Urothelium cell line (cell line): ENCODE measurements around the gene SH2D3C.
A peak's percentile ranks its signal among the peaks of the same experiment; 100 is the strongest.

ENCODE experiments used
- DNase-seq: peaks from one replicate; pipeline ENCODE4 v3.0.0; 2011; ENCODE audit warnings: low spot score, mixed read lengths
- FAIRE-seq: peaks from 2 replicates; lab custom pipeline; 2011; peaks lifted over from hg19 to GRCh38; lab: Jason Lieb, UNC

Gene SH2D3C

GRCh38 chr9:127742435-127743088 is 35.9 kb downstream of the SH2D3C start:
- FAIRE-seq, result no peak

GRCh38 chr9:127741831-127742434 is 36.5 kb downstream of the SH2D3C start:
- DNase-seq (no peak), FAIRE-seq (no peak)

More at GRCh38 chr9:127742435-127743088, 35.9 kb downstream of the SH2D3C start:
- no peak for DNase-seq

- no peak for FAIRE-seq
- no peak for DNase-seq
Measured at GRCh38 chr9:127739614-127740330, 38.7 kb downstream of the SH2D3C start.

GRCh38 chr9:127738666-127739065 is 39.8 kb downstream of the SH2D3C start:
- FAIRE-seq (no peak), DNase-seq (no peak)

- DNase-seq (no peak), FAIRE-seq (no peak)
Measured at GRCh38 chr9:127735530-127736185, 42.8 kb downstream of the SH2D3C start.

GRCh38 chr9:127734747-127735529 is 43.5 kb downstream of the SH2D3C start, which contains the start of gene TOR2A:
TSS of gene TOR2A (minus strand) at chr9:127735294. CDS start at chr9:127735270, 24 bp downstream.
- DNase-seq, result peak; percentile 98
- FAIRE-seq, result peak; percentile 93

- FAIRE-seq, result no peak
Measured at GRCh38 chr9:127734247-127734746, 44.2 kb downstream of the SH2D3C start.

GRCh38 chr9:127733614-127734013 is 44.9 kb downstream of the SH2D3C start:
- no peak for FAIRE-seq
- no peak for DNase-seq

More at GRCh38 chr9:127734247-127734746, 44.2 kb downstream of the SH2D3C start:
- DNase-seq, result no peak

- DNase-seq, result no peak
- FAIRE-seq, result no peak
Measured at GRCh38 chr9:127732444-127732843, 46.0 kb downstream of the SH2D3C start.

GRCh38 chr9:127731938-127732337 is 46.5 kb downstream of the SH2D3C start:
- FAIRE-seq, result no peak
- no peak for DNase-seq

GRCh38 chr9:127730799-127731410 is 47.6 kb downstream of the SH2D3C start:
- FAIRE-seq, result no peak
- DNase-seq, result no peak

- FAIRE-seq, result no peak
- no peak for DNase-seq
Measured at GRCh38 chr9:127730262-127730661, 48.2 kb downstream of the SH2D3C start.

- FAIRE-seq (no peak), DNase-seq (no peak)
Measured at GRCh38 chr9:127729522-127730256, 48.8 kb downstream of the SH2D3C start.

- DNase-seq, result no peak
- no peak for FAIRE-seq
Measured at GRCh38 chr9:127728808-127729207, 49.7 kb downstream of the SH2D3C start.

- DNase-seq (no peak), FAIRE-seq (no peak)
Measured at GRCh38 chr9:127726871-127727270, 51.6 kb downstream of the SH2D3C start.

GRCh38 chr9:127724012-127724411 is 54.5 kb downstream of the SH2D3C start:
- no peak for DNase-seq

GRCh38 chr9:127723444-127723843 is 55.0 kb downstream of the SH2D3C start:
- FAIRE-seq, result peak; percentile 87
- DNase-seq, result peak; percentile 77

More at GRCh38 chr9:127724012-127724411, 54.5 kb downstream of the SH2D3C start:
- FAIRE-seq, result no peak

- DNase-seq (no peak), FAIRE-seq (no peak)
Measured at GRCh38 chr9:127723013-127723412, 55.5 kb downstream of the SH2D3C start.
